HFFc6 (cell line): ENCODE results near the gene CABCOCO1. TPM values are rescaled to one million over a fixed set of nuclear protein-coding genes. Genes with fewer than 3 reads are reported as not detected.
A peak's percentile ranks its signal among the peaks of the same experiment; 100 is the strongest.

ENCODE experiments used
- DNase-seq: peaks from one replicate; pipeline ENCODE4 v3.0.0-alpha.2; 2018
- H3K27ac Mint-ChIP-seq: 2 replicates; pipeline ENCODE4 v1.8.0; 2020; ENCODE audit warnings: mild to moderate bottlenecking, mixed read lengths
- H3K27me3 Mint-ChIP-seq: 2 replicates; pipeline ENCODE4 v1.8.0; 2021; ENCODE audit warnings: mild to moderate bottlenecking, moderate library complexity, mixed read lengths; ENCODE audit not compliant: insufficient read depth
- H3K36me3 Mint-ChIP-seq: 2 replicates; pipeline ENCODE4 v1.8.0; 2021; ENCODE audit warnings: low read depth, mixed read lengths
- H3K4me1 Mint-ChIP-seq: 2 replicates; pipeline ENCODE4 v1.8.0; 2020; ENCODE audit warnings: low read depth, mixed read lengths
- H3K4me3 Mint-ChIP-seq: 2 replicates; pipeline ENCODE4 v1.8.0; 2020; ENCODE audit warnings: mild to moderate bottlenecking, moderate library complexity, mixed read lengths
- H3K9me3 Mint-ChIP-seq: 2 replicates; pipeline ENCODE4 v1.8.0; 2020; ENCODE audit warnings: mild to moderate bottlenecking, mixed read lengths
- total RNA-seq, 6 experiments: library from RNA; stranded (reverse); fragmentation: NEBNext Ultra II Directional; extraction: Animal tissue kit (Norgen Biotek cat#: 25700); gene quantifications; 2 replicates in 1 of 6; 3 replicates in 5 of 6; pipeline ENCODE4 v1.2.3, GENCODE V29; 2021
- TF ChIP-seq, protein P1 (sequence below): fragments of 200-600 bp; sonication (generic); IDR thresholded peaks from 2 replicates; pipeline ENCODE4 v1.5.0; 2021; ENCODE audit warnings: antibody characterized with exemption, mild to moderate bottlenecking

Gene CABCOCO1
- total RNA-seq, 6 experiments from 2014 or later: 0.15 to 0.45 (median 0.31) TPM; not detected in 1

DNA sequence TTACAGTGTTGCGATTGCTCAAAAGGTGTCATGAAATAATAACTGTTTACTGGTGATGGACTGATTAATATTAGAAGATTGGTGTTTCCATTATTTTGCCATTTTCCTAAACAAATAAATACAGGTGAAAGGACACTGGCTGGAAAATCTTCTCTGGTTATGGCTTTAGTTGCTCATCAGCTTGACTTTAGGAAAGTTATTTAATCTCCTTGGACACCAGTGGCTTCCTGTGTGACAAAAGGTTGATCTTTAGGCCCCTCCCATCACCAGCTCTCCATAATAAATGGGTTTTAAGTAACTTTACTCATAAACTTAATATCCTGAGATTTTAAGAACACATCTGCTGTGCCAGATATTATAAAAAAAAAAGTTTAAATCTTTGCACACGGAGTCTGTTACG is 737 bp downstream of the CABCOCO1 start:
- Mint-ChIP-seq H3K36me3 (no peaks in the 10 kb centered on the region), H3K4me1 (peaks cover 15% of the 10 kb centered on the region), H3K27ac (peak overlapping the region; percentile 43; the same call in 1 of the 2 replicates), H3K27me3 (peaks cover 1% of the 10 kb centered on the region; the same call in 1 of the 2 replicates), H3K9me3 (no peaks in the 10 kb centered on the region), H3K4me3 (peak overlapping the region; percentile 84)
- DNase-seq: no peak
- TF ChIP-seq, protein P1, sequence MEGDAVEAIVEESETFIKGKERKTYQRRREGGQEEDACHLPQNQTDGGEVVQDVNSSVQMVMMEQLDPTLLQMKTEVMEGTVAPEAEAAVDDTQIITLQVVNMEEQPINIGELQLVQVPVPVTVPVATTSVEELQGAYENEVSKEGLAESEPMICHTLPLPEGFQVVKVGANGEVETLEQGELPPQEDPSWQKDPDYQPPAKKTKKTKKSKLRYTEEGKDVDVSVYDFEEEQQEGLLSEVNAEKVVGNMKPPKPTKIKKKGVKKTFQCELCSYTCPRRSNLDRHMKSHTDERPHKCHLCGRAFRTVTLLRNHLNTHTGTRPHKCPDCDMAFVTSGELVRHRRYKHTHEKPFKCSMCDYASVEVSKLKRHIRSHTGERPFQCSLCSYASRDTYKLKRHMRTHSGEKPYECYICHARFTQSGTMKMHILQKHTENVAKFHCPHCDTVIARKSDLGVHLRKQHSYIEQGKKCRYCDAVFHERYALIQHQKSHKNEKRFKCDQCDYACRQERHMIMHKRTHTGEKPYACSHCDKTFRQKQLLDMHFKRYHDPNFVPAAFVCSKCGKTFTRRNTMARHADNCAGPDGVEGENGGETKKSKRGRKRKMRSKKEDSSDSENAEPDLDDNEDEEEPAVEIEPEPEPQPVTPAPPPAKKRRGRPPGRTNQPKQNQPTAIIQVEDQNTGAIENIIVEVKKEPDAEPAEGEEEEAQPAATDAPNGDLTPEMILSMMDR: no peak

DNA sequence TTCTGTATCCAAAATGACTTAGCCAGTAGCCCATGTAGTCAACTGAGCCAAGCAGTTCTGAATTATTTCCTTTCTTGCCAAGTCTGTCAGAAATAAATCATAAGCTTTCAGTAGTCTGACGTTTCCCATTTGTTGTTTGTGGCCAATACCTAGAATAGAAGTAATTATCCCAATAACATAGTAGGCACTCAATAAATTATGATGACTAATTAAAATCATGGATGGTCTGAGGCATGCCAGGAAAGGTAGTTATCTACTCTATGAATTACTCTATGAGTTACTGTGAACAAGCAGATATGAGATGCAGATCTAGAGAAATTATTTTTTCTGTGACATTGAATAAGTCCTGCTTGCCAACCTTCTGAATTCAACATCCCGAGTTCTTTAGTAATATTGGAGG is 2.3 kb downstream of the CABCOCO1 start:
- H3K9me3 Mint-ChIP-seq: no peaks in the 10 kb centered on the region
- DNase-seq: no peak
- no peaks in the 10 kb centered on the region for H3K36me3 Mint-ChIP-seq
- TF ChIP-seq, protein P1: no peak
- no peak overlapping the region for H3K4me3 Mint-ChIP-seq
- H3K27ac Mint-ChIP-seq: no peak overlapping the region
- H3K4me1 Mint-ChIP-seq: peaks cover 15% of the 10 kb centered on the region
- H3K27me3 Mint-ChIP-seq: peaks cover 1% of the 10 kb centered on the region; the same call in 1 of the 2 replicates

DNA sequence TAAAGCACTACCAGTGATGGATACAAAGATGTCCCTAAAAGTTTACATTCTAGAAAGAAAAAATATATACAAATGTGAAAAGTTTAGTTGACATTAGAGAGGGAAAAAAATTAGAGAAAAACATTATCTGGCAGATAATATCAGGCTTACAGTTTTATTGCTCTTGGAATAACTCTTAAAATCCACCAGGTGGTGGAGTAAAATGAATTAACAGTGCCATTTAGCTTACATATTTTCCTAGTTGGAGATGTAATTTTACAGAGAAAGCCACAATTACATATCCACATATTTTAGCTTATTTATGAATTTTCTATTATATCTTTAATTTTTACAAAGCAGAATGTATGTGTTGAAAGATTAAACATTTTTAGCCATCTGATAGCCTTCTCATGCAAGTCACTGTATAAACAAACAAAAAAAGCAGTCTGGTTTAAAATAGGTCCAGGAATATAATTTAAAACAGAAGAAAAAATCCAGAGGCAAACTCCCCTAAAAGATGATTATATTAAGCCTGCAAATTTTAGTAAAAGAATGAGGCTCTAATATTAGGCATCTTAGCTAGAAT is 6.5 kb downstream of the CABCOCO1 start:
- Mint-ChIP-seq H3K4me1 (no peaks in the 10 kb centered on the region), H3K27me3 (peaks cover 1% of the 10 kb centered on the region; the same call in 1 of the 2 replicates), H3K4me3 (no peak overlapping the region), H3K27ac (no peak overlapping the region), H3K9me3 (no peaks in the 10 kb centered on the region), H3K36me3 (no peaks in the 10 kb centered on the region)
- TF ChIP-seq, protein P1: peak; percentile 34
- DNase-seq: no peak

DNA sequence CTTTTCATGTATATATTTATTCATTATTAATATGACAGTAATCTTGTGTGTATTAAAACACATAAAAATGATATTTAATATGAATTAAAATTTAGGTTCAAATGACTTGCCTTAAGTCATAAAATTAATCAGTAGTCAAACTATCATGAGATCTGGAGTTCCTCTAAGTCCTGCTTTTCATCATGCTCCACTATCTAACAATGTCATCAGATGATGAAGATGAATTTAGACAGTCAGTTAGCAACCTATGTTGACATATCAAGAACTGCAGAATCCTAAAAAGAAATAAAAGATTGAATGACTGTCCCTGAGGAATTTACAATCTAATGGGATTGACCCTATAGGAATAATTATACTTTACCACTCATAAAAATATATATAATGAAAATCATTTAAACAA is 7.1 kb downstream of the CABCOCO1 start:
- Mint-ChIP-seq H3K27me3 (peaks cover 1% of the 10 kb centered on the region; the same call in 1 of the 2 replicates), H3K27ac (no peak overlapping the region), H3K9me3 (no peaks in the 10 kb centered on the region), H3K36me3 (no peaks in the 10 kb centered on the region), H3K4me3 (no peak overlapping the region), H3K4me1 (no peaks in the 10 kb centered on the region)
- DNase-seq: no peak
- TF ChIP-seq, protein P1: no peak

DNA sequence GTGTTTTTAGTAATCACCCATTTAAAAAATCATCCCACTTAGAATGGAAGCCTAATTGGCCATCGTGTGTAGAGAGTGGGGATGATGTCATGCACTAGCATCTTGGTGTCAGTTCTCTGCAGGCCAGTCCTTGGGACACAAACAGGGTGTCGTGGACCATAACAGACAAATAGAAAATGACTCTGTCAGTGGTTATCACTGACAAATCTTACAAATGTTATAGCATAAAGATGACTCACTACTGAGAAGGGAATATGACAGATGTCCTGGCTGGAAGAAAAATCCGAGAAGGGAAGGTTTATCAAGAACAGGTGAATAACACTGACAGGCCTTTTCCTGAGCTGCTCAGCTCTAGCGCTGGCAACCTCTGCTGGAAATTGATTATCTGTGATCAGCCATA is 10.6 kb downstream of the CABCOCO1 start:
- no peak for DNase-seq
- Mint-ChIP-seq H3K36me3 (no peaks in the 10 kb centered on the region), H3K4me3 (no peak overlapping the region), H3K9me3 (no peaks in the 10 kb centered on the region), H3K27ac (no peak overlapping the region), H3K27me3 (peaks cover 1% of the 10 kb centered on the region; the same call in 1 of the 2 replicates), H3K4me1 (no peaks in the 10 kb centered on the region)
- TF ChIP-seq, protein P1: no peak
